Stimulated activated CD8-positive, alpha-beta memory T cell treated with anti-CD3 and anti-CD28 coated beads, Interleukin-7, amount 100 ng/mL, for 24 hours (primary cell): ENCODE results near the gene ATP1A4.
"Not testable (repeated sequence)": the region's sequence is repeated elsewhere in the genome, so short reads cannot be mapped to it uniquely, and the experiment has no call there.

ENCODE experiments used
- DNase-seq: peaks from one replicate; pipeline ENCODE4 v3.0.0-alpha.2; 2020; ENCODE audit warnings: low read depth

Gene ATP1A4

DNA sequence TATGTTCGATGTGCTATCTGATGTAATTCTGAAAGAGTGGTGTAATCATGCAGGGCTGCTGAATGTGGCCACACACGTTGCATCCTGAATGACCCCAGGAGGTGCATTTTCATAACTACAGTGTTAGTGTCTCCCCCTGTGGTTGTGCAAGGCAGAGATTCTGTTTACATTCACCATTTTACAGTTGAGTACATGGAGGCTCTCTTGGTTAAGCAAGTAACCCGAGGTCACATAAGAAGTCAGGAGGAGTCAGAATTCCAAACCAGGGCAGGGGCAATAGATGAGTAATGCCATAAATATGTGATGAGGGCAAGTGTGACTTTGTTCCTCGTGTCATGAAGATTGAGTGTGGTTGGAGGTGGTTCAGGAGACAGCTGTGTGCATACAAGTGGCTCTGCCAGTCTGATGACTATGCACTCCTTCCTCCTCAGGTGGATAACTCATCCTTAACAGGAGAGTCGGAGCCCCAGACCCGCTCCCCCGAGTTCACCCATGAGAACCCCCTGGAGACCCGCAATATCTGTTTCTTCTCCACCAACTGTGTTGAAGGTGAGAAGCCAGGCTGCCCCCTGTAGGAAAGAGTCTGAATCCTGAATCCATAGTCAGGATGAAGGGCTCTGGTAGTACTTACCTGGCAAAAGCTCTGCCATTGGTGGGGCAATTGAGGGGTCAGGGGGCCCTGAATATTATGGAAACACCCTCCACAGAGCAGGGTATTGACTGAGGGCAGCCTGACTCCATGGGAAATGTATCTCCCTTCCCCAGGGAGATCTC is 26.5 kb upstream of the ATP1A4 start:
- no peak for DNase-seq

DNA sequence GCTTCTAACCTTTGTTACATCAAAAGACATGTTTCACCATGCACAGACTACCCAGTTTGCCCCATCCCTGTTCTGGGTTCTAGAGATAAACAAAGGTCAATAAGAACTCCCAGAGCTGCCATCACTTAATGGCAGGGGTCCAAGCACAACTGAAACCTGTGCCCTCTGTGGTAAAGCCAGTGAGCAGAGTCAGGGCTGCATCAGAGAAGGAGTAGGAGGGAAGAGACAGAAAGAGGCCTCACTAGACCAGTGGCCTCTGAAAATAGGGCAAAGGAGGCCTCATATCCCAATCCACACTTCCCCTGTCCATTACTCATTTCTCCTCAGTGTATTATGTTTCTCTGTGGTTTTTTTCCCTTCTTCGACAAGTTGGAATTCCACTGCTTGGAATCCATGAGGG is 25.7 kb upstream of the ATP1A4 start:
- DNase-seq = no peak

DNA sequence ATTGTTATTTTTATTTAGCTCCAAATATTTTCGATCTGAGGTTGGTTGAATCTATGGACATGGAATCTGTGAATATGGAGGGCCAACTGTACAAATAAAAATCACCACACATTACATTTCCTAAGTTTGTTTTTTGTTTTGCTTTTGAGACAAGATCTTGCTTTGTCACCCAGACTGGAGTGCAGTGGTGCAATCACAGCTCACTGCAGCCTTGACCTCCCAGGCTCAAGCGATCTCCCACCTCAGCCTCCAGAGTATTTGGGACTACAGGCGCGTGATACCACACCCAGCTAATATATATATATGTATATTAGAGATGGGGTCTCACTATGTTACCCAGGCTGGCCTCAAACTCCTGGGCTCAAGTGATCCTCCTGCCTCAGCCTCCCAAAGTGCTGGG is 25.1 kb upstream of the ATP1A4 start:
- not testable (repeated sequence) for DNase-seq

DNA sequence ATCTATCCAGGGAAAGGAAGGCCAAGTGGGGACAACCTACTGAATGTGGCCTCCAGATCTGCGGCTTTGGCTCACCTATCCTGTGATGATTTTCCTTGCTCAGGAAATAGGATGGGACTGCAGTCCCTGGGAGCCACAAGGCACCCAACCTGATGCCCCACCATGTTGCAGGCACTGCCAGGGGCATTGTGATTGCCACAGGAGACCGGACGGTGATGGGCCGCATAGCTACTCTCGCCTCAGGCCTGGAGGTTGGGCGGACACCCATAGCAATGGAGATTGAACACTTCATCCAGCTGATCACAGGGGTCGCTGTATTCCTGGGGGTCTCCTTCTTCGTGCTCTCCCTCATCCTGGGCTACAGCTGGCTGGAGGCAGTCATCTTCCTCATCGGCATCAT is 24.0 kb upstream of the ATP1A4 start:
- DNase-seq = no peak

DNA sequence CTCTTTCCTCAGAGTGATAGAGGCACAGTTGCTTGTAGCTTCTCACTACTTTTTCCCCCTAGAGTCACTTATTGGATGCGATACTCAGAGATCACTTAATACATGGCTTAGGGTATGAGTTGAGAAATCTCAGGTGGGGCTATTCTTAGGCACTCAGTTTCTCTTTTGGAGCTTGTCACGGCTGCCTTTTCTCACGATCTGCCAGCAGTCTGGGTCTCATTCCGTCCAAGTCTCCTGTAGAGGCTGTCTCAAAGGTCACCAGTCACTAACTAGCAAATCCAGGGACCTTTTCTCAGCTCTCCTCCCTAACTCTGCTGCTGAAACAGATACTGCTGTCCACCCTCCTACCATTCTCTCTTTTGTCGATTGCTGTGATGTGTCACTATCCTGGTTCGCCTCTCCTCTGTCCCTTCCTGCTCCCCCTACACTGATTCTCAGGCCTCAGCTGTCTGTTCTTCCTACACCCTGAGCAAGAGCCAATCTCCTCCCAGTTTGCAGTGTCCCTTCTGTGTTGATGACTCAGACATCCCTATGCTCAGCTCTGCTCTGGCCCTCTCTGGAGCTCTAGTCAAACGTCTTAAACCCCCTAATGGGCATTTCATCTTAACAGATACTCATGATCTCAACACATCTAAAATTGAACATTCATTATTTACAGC is 23.4 kb upstream of the ATP1A4 start:
- DNase-seq = no peak

DNA sequence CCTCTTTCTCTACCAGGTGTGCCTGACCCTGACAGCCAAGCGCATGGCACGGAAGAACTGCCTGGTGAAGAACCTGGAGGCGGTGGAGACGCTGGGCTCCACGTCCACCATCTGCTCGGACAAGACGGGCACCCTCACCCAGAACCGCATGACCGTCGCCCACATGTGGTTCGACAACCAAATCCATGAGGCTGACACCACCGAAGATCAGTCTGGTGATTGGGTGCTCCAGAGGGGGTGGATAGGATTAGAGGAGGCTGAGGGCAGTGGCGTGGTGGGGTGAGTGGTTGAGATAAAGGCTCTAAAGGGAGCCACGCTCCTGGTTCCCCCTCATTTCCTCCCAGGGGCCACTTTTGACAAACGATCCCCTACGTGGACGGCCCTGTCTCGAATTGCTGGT is 22.8 kb upstream of the ATP1A4 start:
- no peak for DNase-seq

DNA sequence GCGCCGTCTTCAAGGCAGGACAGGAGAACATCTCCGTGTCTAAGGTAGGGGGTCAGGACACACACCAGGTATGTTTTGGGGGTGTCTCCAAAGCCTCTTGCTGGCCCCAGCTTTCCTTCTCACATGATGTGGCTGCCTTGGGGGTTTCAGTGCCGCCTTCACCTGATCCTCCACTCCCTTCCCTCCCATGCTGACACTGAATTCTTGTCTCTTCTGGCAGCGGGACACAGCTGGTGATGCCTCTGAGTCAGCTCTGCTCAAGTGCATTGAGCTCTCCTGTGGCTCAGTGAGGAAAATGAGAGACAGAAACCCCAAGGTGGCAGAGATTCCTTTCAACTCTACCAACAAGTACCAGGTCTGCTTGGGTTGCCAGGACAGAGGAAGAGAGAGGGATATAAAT is 22.4 kb upstream of the ATP1A4 start:
- DNase-seq = no peak

DNA sequence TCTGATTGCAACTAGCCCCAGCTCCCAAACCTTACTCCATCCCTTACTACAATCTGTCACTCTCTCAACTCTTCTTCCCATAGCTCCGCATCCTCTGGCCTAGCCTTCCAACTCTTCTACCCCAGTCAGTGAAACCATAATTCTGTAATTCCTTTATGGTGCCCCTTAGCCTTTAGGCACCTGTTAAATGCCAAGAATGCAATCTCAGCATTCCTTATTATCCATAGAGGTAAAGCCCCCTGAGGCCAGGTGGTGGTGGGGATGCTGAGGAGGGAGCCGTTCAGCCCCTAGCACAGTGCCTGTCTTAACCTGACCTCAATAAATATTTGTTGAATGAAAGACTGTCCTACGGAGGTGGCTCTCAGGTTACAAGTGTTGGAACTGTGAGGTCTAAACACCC is 21.8 kb upstream of the ATP1A4 start:
- DNase-seq = no peak

DNA sequence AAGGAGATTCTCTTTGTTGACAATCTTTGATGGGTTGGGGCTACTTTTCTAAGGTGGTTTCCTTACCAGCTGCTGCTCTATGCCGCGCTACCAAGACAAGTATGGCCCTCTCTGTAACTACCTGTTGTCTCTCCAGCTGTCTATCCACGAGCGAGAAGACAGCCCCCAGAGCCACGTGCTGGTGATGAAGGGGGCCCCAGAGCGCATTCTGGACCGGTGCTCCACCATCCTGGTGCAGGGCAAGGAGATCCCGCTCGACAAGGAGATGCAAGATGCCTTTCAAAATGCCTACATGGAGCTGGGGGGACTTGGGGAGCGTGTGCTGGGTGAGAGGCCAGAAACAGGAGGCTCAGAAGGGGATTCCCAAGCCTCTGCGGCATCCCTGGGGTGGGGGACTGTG is 21.4 kb upstream of the ATP1A4 start:
- no peak for DNase-seq

DNA sequence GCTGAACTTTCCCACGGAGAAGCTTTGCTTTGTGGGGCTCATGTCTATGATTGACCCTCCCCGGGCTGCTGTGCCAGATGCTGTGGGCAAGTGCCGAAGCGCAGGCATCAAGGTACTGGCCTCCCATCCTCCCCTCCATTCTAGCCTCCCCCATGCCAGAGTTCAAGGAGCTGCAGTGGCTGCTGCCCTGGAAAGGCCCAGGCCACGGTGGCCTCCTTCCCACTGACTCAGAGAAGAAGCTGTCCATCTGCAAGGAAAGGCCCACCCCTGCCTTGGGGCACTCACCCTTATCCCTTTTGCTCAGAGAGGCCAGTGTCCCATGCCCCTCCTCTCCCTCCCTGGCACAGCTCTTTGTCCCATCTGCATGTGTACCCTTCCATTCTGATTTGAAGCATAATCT is 20.9 kb upstream of the ATP1A4 start:
- no peak for DNase-seq

DNA sequence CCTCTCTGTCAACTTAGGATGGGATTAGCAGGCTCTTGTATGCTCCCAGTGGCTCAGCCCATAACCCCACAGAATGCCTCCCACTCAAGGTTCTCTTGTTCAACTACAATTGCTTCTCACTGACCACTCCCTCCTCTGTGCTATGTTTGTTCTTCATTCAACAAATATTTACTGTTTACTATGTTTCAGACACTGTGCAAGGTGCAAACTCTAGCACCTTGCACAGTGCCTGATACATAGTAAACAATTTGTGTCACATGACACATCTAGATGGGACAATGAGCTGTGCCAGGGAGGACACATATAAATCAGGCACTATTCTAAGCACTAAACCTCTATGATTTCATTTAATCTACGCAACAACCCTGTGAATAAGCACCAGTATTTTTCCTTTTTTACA is 20.5 kb upstream of the ATP1A4 start:
- DNase-seq = no peak

DNA sequence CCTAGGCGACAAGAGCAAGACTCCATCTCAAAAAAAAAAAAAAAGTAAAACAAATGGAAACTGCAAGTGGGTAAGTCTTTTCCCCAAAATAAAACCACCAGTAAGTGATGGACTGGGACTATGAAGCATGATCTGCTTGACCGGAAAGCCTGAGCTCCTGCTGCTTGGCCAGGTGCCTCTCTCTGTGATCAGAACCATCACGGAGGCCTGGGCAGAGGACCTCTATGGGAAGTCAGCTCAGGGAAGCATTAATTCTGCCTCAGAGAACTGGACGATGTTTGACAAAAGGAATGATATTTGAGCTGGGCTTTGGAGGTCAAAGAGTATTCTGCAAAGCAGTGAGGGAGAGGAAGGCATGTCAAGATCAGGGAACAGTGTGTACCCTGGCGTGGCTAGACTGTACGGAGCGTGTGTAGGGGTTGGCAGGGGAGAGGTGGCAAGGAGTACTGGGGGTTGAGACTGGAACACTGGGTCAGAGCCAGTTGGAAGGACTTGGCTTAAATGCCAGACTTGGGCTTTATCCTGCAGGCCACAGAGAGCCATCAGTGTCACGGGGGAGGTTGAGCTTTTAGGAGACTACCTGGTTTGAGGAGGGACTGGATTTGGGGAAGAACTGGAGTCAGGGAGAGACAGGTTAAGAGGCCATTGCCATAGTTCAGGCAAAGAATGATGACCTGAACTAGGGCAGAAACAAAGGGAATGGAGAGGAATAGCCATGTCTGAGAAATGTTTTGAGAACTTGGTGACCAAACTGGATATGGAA is 19.4 kb upstream of the ATP1A4 start:
- DNase-seq = no peak

DNA sequence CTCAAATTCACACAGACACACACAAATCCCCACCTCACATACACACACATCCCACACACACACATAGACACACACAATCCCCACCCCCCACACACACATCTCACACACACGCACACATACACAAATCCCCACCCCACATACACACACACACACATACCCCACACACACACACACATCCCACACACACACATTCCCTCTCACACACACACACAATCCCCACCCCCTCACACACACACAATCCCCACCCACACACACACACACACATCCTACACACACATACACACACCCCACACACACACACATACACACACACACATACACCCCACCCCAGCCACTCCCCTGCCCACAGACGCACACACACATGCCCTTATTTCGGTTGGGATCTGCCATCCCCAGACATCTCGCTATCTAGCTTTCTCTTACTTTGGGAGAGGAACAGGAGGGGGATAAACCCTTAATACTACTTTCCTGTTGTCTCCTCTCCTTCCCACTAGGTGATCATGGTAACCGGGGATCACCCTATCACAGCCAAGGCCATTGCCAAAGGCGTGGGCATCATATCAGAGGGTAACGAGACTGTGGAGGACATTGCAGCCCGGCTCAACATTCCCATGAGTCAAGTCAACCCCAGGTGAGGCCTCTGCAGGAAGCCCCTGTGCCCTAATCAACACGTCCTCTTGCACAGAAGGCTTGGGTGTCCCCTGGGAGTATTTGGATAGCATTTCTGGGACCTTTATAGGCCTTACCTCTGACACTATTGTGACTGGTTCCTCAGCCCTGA is 17.2 kb upstream of the ATP1A4 start:
- no peak for DNase-seq

DNA sequence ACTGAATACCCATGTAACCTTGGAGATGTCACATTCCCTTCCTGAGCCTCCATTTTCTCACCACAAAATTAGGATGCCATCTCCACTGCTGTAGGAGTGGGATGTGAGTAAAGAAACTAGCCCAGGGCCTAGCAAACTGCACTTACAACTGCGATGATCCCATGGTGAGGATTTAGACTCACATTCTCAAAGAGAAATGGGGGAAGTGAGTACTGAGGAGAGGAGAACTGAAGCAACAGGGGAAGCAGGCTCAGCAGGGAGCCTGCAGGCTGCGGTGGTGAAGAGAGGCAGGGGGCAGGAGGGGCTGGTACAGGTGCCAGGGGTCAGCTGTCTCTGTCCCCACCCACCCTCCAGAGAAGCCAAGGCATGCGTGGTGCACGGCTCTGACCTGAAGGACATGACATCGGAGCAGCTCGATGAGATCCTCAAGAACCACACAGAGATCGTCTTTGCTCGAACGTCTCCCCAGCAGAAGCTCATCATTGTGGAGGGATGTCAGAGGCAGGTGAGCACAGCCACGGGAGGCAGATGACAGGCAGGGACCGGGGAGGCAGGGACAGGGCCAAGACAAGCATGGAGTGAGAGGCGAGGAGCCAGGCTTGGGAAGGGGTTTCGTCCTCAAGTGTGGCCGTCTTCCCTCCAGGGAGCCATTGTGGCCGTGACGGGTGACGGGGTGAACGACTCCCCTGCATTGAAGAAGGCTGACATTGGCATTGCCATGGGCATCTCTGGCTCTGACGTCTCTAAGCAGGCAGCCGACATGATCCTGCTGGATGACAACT is 16.4 kb upstream of the ATP1A4 start:
- no peak for DNase-seq

DNA sequence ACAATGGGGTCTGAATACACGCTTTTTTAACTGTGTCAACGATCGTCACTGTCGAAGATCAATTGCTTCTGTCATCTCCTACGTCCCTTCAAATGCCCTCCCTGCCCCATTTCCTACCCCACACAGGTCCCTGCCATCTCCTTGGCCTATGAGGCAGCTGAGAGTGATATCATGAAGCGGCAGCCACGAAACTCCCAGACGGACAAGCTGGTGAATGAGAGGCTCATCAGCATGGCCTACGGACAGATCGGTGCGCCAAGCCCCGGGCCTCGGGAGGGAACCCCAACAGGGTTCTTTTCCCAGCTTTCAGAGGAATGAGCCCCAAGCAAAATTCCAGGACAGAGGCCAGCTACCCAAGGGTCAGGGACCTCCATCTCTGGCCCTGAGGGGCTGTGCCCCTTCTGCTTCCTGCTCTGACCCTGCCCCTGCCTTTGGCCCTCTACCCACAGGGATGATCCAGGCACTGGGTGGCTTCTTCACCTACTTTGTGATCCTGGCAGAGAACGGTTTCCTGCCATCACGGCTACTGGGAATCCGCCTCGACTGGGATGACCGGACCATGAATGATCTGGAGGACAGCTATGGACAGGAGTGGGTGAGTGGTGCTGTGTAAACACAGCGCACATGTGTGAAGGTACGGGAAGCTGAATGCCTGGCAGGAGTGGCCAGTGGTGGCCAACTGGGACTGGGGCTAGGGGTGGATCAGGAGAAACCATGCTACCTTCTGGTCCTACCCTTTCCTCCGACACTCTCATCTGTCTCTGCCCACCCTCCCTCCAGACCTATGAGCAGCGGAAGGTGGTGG is 15.1 kb upstream of the ATP1A4 start:
- no peak for DNase-seq

DNA sequence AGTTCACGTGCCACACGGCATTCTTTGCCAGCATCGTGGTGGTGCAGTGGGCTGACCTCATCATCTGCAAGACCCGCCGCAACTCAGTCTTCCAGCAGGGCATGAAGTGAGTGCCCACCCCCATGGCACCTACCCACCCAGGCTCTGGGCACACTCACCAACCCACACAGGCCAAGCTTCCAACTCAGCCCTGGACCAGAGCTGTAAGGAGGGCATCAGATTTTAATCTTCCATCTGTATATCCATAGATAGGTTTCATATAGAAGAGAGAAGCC is 14.5 kb upstream of the ATP1A4 start:
- DNase-seq = no peak

DNA sequence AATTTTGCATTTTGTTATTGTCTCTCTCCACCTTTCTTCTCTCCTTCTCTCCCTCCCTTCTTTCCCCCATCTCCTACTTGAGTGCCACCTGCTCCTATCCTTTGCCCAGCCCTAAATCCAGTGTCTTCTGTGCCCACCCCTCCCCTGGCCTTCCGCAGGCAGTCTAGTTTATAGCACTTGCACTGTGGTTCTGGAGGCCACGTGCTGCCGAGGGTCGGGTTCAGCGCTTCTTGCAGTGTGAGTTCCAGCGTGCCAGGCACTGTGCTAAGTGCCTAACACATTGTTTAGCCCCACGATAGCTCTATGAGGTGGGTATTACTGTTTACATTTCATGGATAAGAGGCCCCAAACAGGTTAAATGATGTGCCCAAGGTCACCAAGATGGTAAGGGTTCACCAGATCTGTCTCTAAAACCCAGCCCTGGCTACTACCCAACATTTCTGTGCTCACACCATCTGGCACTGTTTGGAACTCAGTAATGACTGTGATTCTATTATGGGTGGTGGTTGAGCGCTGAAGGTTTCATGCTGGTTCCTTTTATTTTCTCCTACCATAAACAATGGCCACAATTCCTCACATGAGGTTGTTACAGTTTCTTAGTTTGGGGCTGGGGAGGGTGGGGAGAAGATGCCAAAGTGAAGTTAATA is 14.1 kb upstream of the ATP1A4 start:
- DNase-seq = no peak

DNA sequence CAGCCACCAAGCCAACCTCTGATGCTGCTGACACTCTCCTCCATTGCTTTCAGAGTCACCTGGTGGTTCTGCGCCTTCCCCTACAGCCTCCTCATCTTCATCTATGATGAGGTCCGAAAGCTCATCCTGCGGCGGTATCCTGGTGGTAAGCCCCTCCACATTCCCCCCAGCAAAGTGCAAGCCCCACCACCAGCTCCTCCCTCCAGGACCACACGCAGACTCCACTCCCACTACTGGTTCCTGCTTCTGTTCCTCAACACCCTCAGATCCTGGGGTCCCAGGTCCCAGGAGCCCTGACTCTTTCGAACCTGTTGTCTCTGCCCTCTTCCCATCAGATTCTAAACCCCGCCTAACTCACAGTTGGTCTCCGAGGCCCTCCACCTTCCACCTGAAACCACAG is 11.6 kb upstream of the ATP1A4 start:
- DNase-seq = no peak

DNA sequence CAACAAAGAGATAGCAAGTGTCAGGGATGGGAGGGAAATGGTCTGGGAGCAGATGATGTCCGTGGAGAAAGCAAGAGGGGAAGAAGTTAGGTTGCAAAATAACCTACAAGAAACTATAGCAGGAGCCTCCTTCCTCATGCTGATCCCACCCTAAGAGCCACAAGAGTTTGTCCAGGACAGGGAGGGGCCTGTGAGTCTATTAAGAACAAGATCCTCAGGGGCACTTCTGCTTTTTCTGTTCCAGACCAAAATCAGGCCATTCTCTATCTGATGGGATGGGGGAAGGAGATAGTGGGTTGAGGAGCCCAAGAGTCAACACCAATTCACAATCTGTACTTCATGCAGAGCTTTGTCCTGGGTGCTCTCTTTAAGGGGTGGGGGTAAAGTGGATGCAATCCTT is 7.7 kb upstream of the ATP1A4 start:
- no peak for DNase-seq

DNA sequence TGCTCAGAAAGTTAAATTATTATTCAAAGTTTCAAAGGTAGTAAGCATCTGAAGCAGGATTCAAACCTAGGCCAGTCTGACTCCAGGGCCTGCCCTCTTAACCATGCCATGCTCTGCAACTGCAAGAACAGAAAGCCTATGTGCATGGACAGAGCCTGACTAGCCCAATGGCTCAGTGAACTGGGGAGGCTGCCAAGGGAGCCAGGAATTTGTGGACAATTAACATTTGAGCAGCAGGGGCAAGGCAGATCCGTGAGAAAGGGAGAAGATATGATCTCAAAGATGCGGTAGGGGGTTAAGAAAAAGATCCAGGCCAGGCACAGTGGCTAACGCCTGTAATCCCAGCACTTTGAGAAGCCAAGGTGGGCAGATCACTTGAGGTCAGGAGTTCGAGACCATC is 6.5 kb upstream of the ATP1A4 start:
- DNase-seq = no peak

DNA sequence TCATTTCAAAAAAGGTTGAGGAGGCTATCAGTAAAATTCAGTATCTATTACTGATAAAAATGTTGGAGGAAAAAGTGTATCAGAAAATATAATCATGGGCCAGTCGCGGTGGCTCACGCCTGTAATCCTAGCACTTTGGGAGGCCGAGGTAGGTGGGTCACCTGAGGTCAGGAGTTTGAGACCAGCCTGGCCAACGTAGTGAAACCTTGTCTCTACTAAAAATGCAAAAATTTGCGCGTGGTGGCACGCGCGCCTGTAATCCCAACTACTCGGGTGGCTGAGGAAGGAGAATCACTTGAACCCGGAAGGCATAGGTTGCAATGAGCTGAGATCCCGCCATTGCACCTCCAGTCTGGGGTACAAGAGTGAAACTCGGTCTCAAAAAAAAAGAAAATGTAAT is 5.3 kb upstream of the ATP1A4 start:
- no peak for DNase-seq
